Activated CD4-positive, alpha-beta T cell treated with anti-CD3 and anti-CD28 coated beads for 24 hours (primary cell): ENCODE results near the gene UTS2.
A peak's percentile ranks its signal among the peaks of the same experiment; 100 is the strongest.

Experiments
- DNase-seq, 2 donors: peaks; one replicate each; pipeline ENCODE4 v3.0.0-alpha.2; 2020; ENCODE audit warnings: low read depth in 2 of 2

The UTS2 gene, protein sequence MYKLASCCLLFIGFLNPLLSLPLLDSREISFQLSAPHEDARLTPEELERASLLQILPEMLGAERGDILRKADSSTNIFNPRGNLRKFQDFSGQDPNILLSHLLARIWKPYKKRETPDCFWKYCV

DNA sequence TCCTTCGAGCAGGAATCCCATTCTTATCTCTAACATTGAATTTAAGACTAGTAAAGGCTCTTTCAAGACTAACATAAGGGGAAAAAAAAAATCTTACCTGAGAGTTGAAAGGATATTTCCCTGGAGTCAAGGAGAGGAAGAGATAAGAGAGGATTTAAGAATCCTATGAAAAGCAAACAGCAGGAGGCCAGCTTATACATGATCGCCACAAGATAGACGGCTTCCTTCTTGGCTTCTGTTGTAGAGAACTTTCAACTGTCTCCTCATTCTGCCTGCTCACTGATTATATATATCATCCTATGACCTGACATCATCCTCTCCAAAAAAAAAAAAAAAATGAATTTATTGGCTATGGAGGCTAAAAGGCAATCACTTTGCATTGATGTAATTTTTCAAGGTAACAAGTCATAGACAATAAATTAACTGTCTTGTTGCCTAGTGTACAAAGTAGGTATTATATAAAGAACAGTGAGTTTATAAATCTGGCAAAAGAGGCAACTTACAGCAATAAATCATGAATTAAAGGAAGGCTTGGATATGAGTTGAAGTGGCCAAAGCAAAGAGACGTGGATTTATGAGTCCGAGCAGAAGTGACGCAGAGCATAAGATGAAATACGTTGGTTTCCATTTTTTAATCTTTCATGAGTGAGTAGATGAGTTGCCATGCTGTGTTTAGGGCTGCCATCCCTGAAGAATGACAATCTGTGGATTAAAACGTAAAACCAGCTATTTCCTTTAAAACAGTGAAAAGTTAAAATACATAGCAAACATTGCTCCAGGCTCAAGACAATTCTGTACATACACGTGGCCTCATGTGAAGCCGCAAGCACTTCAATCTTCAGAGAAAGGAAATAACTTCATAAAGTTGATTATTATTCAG lies at the start of gene UTS2:
Gene UTS2 (minus strand): TSS at position 262 of the 880 bp plus-strand sequence. CDS start 62 bp downstream, at position 200.
- no peak for DNase-seq

DNA sequence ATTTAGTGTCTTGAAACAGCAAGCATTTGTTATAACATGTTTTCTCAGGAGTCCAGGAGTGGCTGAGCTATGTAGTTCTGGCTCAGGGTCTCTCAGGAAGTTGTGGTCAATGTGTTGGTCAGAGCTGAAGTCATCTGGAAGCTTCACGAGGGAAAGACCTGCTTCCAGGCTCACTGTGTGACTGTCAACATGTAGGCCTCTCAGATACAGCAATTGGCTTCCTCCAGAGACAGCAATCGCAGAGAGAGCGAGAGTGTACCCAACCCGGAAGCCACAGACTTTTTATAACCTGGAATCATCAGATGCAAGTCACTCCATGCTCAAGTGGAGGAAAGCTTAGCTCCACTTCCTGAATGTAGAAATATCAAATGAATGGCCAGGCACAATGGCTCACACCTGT lies 46.9 kb upstream of the UTS2 start:
- DNase-seq = no peak

DNA sequence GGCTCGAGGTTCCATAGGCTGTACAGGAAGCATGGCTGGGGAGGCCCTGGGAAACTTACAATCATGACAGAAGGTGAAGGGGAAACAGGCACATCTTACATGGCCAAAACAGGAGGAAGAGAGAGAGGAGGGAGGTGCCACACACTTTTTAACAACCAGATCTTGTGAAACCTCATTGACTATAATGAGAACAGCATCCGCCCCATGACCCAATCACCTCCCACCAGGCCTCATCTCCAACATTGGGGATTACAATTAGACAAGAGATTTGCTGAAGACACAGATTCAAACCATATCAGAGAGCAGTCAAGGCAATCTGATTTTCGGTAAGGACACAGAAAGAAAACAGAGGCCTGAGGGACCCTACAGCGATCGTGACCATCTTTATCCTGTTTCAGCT lies 46.1 kb upstream of the UTS2 start:
- DNase-seq = no peak

DNA sequence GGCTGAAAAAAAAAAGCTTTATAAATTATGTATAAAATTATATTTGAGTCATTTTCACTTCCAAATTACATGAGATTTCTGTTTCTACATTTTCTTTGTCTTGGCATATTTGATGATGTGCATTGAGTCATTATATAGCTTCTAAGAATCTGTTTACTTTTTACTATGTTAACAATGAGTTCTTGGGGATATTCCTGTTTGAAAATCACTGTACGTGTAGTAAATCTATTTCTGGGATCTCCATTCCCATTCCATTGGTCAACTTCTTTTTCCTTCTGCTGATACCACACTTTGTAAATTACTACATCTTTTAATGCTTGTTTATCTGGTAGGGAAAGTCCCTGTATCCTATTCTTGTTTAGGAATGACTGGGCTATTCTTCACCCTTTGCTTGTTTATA lies 44.1 kb upstream of the UTS2 start:
- no peak for DNase-seq

DNA sequence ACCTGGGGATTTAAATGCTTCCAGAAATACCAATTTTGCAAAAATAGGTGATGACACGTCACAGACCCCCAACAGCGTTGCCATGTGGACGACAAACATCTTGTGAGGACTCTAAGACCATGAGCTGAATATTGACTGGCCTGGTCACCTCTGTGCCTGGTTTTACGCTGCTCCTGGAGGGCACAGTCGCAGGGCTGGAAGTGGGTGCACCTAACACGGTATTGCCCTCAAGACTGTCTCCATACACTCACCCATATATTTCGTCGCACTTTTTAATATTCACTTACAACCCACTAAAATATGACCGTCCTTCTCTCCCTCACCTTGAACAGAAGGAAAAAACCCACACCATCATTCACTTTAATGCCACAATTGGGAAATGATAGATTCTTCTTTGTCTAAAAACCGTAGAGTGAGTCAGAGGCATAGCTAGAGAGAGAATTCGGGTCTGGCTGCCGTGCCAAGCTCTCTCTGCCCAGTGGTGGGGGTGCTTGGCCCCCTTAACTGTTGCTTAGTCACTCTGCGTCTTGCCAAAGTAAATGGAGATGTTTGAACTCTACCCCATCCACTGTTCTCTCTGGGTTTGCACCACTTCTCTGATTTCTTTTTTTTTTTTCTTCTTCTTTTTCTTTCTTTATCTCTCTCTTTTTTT lies 40.8 kb upstream of the UTS2 start:
- DNase-seq = no peak

DNA sequence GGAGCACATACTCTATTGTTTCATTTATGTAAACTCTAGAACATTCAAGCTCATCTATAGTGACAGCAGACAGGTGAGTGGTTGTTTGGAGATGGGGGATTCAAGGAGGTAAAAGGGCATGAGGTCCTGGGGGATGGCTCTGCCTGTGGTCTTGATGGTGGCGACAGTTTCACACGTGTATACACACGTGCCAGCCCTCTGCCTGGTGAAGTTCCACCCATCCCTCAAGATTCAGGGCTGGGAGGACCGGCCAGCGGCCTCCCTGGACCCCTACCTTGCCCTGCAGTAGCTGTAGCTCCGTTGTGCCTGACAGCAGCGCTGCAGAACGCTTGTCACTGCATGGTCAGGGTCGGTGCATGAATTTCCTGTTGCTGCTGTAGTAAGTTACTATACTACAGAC lies 38.9 kb upstream of the UTS2 start:
- DNase-seq = no peak

DNA sequence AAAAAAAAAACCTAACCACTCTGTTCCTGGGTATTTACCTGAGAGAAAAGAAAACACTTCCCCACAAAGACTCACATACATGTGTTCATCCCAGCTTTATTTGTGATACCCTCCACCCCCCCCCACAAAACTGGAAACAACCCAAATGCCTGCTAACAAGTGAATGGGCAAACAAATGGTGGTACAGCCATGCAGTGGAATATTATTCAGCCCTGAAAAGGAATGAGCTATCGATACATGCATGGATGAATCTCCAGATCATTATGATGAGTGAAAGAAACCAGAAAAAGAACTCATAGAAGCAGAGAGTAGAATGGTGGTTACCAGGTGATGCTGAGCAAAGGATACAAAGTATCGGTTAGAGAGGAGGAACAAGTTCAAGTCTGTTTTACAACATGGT lies 38.0 kb upstream of the UTS2 start:
- DNase-seq = no peak

DNA sequence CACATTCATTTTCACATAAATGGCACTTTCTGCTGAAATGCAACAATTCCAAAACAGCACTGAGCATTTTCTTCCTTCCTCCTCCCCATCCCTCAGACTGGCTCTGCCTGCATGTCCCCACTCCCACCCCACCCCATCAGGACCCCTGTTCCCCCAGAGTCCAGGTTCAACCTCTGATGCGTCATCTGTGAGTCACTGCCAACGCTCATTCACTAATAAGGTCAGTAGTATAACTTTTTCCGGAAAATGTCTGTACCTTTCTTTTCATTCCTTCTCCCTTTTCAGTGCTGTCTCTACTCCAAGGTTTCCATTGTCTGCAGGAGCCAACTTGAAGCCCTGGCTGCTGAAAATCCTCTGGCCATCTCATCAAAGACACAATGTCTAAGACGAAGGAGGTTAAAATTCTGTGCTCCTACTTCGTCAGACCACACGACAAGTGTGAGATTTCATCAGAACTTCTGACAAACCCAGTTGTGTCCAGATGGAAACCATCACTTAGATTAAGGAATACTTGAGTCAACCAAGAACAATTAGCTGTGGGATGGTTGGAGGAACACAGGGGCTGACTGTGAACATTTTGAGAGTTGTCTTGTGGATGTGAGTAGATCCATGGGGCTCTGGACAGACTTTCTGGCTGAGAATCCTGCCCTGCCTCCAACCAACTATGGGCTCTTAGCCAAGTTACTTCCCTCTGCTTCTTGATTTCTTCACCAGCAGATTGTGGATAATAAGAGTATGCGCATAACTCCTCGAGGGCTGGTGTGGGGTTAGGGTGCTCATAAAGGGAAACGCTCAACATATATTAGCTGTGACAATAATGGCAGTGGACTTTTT lies 35.6 kb upstream of the UTS2 start:
- no peak for DNase-seq

DNA sequence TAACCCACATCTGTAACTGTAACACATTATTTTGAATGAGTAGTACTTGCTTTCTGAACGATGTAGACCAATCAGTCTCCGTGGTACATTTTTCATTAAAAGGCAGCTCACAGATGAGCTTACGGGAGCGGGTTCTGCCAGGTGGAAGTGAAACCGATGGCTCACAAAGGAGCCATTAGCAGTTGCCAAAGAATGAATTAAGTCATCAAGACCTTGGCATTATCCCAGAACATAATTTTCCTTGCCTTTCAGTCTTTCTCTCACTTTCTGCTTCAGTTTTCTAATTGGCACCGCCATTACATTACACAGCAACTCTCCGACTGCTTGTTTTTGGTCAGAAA lies 33.5 kb upstream of the UTS2 start:
- DNase-seq = no peak

DNA sequence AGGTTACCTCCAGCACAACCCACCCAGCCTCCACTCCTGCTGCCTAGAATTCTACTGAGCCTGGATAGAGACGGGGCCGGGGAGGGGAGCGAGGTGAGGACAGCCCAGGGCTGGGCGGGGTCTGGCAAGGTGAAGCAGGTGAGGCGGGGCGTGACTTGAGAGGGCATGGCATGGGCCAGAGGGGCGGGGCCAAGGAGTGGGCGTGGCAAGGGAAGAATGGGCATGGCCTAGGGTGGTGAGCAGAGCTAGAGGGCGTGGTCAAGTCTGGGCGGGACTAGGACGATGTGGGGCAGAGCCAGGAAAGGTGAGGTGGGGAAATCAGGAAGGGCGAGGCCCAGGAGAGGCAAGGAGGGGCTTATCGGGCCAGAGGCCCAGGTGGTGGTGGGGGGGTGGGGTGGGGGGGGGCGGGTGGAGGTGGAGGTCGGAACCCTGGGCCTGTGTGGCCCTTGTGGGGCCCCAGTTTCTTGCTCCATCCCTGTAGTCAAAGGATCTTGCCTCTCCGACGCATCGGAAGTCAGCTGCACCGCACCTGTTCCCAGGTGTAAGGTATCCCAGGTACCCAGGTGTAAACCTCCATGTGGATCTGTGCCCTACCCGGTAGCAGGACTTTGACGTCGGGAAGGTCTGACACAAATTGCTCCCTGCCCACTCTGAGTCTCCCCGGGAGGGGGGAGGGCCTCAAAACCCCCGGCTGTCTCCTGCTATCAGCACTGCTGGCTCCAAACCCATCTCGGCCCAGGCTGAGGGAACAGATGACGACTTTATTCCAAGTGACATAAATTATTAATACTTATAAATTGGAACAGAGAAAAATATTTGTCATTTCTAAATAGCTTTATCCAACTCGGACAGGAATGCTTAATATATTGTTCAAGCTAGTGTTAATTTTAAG lies 32.9 kb upstream of the UTS2 start:
- peak in 1 of 2 donors; percentile 29 for DNase-seq

DNA sequence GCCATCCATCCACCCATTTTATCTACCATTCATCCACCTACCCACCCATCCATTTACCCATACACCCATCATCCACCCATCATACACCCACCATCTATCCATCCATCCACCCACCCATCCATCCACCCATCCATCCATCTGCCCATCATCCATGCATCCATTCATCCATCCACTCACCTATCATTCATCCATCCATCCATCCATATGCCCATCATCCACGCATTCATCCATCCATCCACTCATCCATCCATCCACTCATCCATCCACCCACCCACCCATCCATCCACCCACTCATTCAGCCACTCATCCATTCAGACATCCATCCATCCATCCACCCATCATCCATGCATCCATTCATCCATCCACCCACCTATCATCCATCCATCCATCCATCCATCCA lies 31.9 kb upstream of the UTS2 start:
- DNase-seq = no peak

DNA sequence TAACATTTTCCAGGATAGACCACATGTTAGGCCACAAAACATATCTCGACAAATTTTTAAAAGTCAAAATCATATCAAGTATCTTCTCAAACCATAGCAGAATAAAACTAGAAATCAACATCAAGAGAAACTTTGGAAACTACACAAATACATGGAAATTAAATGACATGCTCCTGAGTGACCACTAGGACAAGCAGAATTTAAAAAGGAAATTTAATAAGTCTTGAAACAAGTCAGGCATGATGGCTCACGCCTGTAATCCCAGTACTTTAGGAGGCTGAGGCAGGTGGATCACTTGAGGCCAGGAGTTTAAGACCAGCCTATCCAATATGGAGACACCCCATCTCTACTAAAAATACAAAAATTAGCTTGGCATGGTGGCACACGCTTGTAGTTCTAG lies 26.4 kb upstream of the UTS2 start:
- DNase-seq = no peak

DNA sequence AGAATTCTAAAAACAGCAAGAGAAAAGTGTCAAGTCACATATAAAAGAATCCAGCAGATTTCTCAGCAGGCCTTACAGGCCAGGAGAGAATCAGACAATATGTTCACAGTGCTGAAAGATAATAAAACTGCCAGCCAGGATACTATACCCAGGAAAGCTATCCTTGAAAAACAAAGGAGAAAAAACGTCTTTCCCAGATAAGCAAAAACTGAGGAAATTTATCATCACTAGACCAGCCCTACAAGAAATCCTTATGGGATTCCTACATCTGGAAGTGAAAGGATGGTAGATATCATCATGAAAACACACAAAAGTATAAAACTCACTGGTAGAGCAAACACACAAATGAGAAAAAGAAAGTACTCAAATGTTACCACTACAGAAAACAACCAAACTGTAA lies 25.2 kb upstream of the UTS2 start:
- DNase-seq = no peak

DNA sequence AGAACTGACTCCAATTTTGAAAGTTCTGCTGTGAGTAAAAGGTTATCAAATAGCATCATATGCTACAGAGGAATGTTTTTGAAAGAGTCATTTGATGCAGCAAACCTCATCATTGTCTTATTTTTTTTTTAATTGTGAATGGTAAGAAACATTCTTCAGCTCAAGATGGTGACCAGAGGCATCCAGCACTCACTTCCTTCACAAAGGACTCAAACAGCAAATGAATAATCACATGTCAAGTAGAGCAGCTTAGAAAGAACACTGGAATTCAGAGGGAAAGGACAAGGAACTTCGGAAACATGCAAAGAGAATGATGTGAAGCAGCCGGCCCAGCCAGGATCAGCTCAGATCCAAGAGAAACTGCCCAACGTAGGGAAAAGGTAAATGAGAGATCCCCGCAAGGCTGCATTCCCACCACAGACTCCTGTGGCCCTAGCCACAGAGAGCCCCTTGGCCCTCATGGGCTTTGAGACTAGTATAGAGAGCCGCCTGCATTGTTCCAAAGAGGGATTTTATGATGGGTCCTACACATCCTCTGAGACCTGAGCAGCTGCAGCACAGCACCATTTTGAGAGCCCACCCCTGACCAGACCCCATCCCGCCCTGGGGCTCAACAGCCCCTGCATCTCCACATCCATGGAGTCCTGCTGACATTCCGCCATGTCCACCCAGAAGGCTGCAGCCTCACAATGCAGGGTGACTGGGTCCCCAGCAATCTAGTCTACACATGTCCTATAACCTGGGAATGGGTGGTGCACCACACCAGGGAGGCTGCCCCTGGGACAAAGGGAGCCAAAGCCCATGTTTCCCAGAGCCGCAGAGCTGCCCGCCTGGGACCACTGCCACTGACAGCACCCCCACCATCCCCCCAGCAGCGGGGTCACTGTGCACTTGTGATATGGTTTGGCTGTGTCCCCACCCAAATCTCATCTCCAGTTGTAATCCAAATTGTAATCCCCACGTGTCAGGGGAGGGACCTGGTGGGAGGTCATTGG lies 21.2 kb upstream of the UTS2 start:
- DNase-seq = no peak

DNA sequence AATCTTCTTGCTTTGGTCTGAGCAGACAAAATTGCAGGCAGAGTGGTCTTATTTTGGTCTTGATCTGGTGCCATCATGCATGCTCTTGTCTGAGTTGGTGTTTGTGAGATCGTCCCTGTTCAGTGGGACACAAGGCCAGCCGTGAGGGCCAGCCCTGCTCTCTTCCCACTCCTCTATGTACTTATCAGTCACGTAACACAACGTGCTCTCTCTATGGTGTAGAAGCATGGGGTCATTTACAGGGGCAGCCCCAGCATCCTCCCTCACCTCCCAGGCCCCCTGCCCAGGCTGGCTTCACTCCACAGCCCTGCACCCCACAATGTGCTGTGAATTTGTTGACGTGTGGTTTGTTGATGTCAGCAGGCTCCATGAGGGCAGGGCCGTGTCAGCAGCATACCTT lies 18.3 kb upstream of the UTS2 start:
- DNase-seq = no peak

DNA sequence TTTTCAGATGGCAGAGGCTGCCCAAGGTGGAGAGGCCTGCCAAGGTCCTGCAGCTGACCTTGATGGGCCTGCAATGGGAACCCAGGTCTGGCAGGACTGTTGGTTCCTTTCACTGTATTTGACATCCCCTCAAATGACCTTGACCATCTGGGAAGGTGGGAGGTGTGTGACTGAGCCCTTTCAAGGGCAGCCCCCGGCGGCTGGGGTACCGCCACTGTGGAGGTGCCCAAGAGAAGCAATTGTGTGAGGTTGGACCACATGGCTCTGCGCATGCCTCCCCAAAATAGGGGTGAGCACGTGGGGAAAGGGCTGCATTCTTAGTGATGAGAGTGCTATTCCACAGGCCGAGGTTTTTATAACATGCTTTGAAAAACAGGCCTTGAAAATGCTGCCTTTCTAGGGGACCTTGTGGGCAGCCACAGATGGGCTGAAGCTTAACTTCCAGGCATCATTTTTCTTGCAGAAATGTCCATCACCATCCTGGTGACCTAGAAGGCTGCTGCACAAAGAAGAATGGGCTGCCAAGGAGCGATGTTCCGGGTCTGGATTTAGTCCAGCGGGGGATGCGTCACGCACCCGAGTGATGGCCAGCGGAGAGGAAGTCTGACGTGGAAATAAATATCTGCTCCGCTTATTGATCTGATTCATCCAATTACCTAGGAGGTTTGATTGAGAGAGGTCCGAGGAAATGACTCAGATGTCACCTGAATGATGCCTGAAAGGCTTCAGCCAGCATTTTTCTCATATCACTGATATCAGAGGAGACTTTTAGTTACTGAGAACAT lies 16.5 kb upstream of the UTS2 start:
- DNase-seq = no peak

DNA sequence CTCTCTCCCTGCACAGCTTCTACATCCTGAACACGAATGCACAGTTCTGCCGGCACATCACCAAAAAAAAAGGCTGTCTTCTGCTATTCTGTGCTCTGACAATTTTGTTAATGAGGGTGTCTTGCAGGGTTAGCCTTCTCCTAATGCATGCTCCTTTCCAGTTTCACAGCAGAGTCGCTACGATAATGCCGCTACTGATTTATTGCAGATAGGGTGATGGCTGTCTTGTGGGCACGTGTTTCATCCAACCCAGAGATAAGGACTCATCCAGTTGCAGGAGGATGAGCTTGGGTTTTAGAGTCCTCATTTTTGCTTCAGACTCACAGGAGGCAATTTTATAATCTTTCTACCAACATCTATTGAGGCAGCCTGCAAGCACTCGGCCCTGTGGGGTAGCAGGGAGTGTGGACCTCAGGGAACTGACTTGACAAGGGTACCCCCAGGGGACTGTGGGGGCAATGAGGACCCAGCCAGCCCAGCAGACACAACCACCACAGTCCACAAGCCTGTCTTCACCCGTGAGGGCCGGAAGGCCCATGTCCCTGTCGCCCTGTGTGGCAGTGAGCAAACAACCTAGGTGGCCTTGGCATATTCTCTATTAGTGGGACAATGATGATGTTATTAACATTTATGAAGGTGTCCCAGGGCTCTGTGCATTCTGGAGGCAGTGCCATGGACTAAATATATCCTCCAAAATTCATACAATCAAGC lies 15.4 kb upstream of the UTS2 start:
- DNase-seq = no peak

DNA sequence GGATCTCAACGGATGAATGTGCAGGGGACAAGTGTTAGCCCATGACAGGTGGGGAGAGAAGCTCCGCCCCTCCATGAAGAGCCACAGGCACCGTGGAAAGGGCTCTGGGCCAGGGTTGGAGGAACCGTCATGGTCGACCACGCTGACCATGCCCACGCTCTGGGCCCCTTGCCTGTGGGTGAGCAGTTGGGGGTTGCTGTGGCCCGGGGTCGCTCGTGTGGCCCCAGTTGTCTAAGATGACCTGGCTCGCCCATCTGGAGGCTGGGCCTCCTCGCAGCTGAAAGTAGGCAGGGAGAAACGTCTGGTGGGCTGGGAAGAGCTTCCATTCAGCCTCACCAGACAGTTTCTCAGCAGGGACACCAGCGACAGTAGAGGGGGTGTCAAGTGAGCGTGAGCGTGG lies 13.1 kb upstream of the UTS2 start:
- no peak for DNase-seq
